Neural cell (in vitro differentiated cells): ENCODE results near the gene OR9A2.

Experiments
- EP300 ChIP-seq: fragments of 450-650 bp; conservative IDR thresholded peaks from 2 replicates; pipeline ENCODE4 v1.6.1; 2014; ENCODE audit warnings: antibody characterized with exemption, mild to moderate bottlenecking, moderate library complexity; ENCODE audit not compliant: poor library complexity, severe bottlenecking
- EZH2 ChIP-seq: fragments of 200-600, 300-800 bp; shearing (Covaris generic), sonication (generic); IDR thresholded peaks from 2 replicates; pipeline ENCODE4 v1.6.1; 2014; ENCODE audit warnings: antibody characterized with exemption, low read length, borderline replicate concordance, mild to moderate bottlenecking; ENCODE audit not compliant: insufficient read depth, poor library complexity, severe bottlenecking
- MXI1 ChIP-seq: fragments of 450-650 bp; conservative IDR thresholded peaks from 2 replicates; pipeline ENCODE4 v1.6.1; 2014; ENCODE audit warnings: antibody characterized with exemption, mild to moderate bottlenecking; ENCODE audit not compliant: poor library complexity, severe bottlenecking
- POLR2AphosphoS5 ChIP-seq: IDR thresholded peaks from 2 replicates; pipeline ENCODE4 v1.6.1; 2012
- RAD21 ChIP-seq: fragments of 450-650 bp; conservative IDR thresholded peaks from 2 replicates; pipeline ENCODE4 v1.6.1; 2014; ENCODE audit warnings: antibody characterized with exemption, mild to moderate bottlenecking, moderate library complexity
- SMC3 ChIP-seq: fragments of 450-650 bp; conservative IDR thresholded peaks from 2 replicates; pipeline ENCODE4 v1.6.1; 2014; ENCODE audit warnings: antibody characterized with exemption, mild to moderate bottlenecking, moderate library complexity; ENCODE audit not compliant: poor library complexity
- TAF1 ChIP-seq: IDR thresholded peaks from 2 replicates; pipeline ENCODE4 v1.6.1; 2012; ENCODE audit warnings: low read depth
- TF ChIP-seq, protein P1 (sequence below): fragments of 450-650 bp; IDR thresholded peaks from 2 replicates; pipeline ENCODE4 v1.5.1; 2014; ENCODE audit warnings: antibody characterized with exemption, mild to moderate bottlenecking, moderate library complexity; ENCODE audit not compliant: poor library complexity, severe bottlenecking
- TF ChIP-seq, protein P2 (sequence below): IDR thresholded peaks from 2 replicates; pipeline ENCODE4 v1.6.1; 2012; ENCODE audit warnings: borderline replicate concordance

DNA sequence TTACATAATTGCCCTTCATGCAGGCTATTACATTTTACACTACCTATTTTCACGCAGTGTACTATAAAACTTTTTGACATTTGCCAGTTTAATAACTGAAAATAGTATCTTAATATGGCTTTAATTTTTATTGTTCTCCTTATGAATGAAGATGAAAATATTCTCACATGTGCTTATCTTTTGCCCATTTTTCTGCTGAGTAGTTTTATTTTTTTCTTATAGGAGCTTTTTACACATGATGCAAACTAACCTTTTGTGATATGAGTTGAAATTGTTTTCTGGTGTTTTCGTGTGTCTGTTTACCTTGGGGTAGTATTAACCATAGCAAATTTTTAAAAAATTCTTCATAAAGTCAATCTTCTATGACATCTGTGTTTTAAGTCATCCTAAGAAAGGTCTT lies 26.3 kb downstream of the OR9A2 start:
- TF ChIP-seq, protein P1, sequence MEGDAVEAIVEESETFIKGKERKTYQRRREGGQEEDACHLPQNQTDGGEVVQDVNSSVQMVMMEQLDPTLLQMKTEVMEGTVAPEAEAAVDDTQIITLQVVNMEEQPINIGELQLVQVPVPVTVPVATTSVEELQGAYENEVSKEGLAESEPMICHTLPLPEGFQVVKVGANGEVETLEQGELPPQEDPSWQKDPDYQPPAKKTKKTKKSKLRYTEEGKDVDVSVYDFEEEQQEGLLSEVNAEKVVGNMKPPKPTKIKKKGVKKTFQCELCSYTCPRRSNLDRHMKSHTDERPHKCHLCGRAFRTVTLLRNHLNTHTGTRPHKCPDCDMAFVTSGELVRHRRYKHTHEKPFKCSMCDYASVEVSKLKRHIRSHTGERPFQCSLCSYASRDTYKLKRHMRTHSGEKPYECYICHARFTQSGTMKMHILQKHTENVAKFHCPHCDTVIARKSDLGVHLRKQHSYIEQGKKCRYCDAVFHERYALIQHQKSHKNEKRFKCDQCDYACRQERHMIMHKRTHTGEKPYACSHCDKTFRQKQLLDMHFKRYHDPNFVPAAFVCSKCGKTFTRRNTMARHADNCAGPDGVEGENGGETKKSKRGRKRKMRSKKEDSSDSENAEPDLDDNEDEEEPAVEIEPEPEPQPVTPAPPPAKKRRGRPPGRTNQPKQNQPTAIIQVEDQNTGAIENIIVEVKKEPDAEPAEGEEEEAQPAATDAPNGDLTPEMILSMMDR = no peak
- TF ChIP-seq RAD21 (no peak), EZH2 (no peak), POLR2AphosphoS5 (no peak), MXI1 (no peak), EP300 (no peak), SMC3 (no peak), TAF1 (no peak)
- TF ChIP-seq, protein P2, sequence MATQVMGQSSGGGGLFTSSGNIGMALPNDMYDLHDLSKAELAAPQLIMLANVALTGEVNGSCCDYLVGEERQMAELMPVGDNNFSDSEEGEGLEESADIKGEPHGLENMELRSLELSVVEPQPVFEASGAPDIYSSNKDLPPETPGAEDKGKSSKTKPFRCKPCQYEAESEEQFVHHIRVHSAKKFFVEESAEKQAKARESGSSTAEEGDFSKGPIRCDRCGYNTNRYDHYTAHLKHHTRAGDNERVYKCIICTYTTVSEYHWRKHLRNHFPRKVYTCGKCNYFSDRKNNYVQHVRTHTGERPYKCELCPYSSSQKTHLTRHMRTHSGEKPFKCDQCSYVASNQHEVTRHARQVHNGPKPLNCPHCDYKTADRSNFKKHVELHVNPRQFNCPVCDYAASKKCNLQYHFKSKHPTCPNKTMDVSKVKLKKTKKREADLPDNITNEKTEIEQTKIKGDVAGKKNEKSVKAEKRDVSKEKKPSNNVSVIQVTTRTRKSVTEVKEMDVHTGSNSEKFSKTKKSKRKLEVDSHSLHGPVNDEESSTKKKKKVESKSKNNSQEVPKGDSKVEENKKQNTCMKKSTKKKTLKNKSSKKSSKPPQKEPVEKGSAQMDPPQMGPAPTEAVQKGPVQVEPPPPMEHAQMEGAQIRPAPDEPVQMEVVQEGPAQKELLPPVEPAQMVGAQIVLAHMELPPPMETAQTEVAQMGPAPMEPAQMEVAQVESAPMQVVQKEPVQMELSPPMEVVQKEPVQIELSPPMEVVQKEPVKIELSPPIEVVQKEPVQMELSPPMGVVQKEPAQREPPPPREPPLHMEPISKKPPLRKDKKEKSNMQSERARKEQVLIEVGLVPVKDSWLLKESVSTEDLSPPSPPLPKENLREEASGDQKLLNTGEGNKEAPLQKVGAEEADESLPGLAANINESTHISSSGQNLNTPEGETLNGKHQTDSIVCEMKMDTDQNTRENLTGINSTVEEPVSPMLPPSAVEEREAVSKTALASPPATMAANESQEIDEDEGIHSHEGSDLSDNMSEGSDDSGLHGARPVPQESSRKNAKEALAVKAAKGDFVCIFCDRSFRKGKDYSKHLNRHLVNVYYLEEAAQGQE = no peak
